Activated T-helper 2 cell treated with anti-CD3 and anti-CD28 coated beads, Interferon-gamma antibody, Interleukin-2, Interleukin-4, amounts not matched to agents 10 μg/mL and 5 μg/mL and 100 μg/mL, durations not matched to agents 14 hours and 24 hours and 36 hours (primary cell): ENCODE data around the gene FAM76A. TPM values are rescaled to one million over a fixed set of nuclear protein-coding genes. Genes with fewer than 3 reads are reported as not detected.
"Not testable (repeated sequence)": the region's sequence is repeated elsewhere in the genome, so short reads cannot be mapped to it uniquely, and the experiment has no call there.

Experiments used
- DNase-seq: peaks from one replicate; pipeline ENCODE4 v3.0.0; 2021; ENCODE audit warnings: low spot score
- H3K27ac Mint-ChIP-seq: one replicate; pipeline ENCODE4 v1.8.0; 2021; ENCODE audit warnings: mixed read lengths
- H3K27me3 Mint-ChIP-seq: one replicate; pipeline ENCODE4 v1.8.0; 2021; ENCODE audit warnings: low read depth, mixed read lengths
- H3K36me3 Mint-ChIP-seq: one replicate; pipeline ENCODE4 v1.8.0; 2021; ENCODE audit warnings: low read depth, mixed read lengths
- H3K4me1 Mint-ChIP-seq: one replicate; pipeline ENCODE4 v1.8.0; 2021; ENCODE audit warnings: low read depth, mixed read lengths
- H3K4me3 Mint-ChIP-seq: one replicate; pipeline ENCODE4 v1.8.0; 2021; ENCODE audit warnings: low read depth, mild to moderate bottlenecking, moderate library complexity, mixed read lengths
- H3K9me3 Mint-ChIP-seq: one replicate; pipeline ENCODE4 v1.8.0; 2021; ENCODE audit warnings: mixed read lengths
- intact Hi-C: fragments of 100-400 bp; cut with micrococcal nuclease; formaldehyde crosslinking; loops from one replicate; pipeline ENCODE4 v1.15.1; 2023
- total RNA-seq: library from RNA; stranded (reverse); gene quantifications from 2 replicates; pipeline ENCODE4 v1.2.3, GENCODE V29; 2022

Gene FAM76A
- total RNA-seq, result 13.6 and 14.0 TPM in 2 replicates

DNA sequence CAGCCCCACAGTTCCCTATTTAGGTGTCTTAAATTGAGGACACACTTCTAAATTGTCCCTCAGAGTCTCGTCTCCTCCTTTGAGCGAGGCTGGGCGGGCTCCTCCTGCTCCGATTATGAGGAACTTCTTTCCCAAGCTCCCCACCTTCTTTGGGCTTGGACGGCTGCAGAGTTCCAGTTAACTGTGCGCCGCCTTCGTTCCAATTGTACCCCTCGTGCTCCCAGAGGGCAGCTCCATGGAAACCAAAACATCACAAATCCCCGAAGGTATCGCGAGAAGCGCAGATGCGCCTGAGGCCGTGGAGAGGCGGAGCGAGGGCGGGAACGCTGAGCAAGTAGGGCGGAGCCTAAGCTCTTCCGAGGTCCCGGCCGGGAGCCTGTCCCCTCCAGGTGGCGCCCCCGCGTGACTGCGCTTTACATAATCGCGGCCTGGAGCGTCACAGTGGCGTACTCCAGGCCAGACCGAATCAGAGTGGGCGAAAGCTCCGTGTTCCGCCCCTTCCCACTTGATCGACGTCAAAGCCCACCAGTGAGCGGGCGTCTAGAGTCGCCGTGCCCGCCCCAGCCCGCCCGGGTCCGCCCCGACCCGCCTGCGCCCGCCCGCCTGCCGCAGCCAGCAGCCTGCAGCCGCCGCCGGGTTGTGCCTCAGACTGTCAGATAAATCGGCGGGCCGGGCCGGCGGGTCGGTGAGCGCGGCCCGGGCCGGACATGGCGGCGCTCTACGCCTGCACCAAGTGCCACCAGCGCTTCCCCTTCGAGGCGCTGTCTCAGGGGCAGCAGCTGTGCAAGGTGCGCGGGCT, at the start of gene FAM76A:
Gene FAM76A, plus strand, starts transcription at position 588 of the 799 bp plus-strand sequence. Its CDS starts 120 bp downstream, at position 708.
- Mint-ChIP-seq H3K36me3 (peaks cover 15% of the 10 kb centered on the region), H3K4me1 (peaks cover 14% of the 10 kb centered on the region), H3K9me3 (no peaks in the 10 kb centered on the region), H3K4me3 (peak within 1 kb of the TSS; percentile 85), H3K27ac (peak within 1 kb of the TSS; percentile 99), H3K27me3 (no peaks in the 10 kb centered on the region)
- DNase-seq, result peak; percentile 99
- intact Hi-C loops, result loop anchor here (1.0 to 5.0 kb wide), 5 partner anchors 48 to 403 kb away; partner anchors contain the start of genes AHDC1, PPP1R8, STX12 and TMEM222

DNA sequence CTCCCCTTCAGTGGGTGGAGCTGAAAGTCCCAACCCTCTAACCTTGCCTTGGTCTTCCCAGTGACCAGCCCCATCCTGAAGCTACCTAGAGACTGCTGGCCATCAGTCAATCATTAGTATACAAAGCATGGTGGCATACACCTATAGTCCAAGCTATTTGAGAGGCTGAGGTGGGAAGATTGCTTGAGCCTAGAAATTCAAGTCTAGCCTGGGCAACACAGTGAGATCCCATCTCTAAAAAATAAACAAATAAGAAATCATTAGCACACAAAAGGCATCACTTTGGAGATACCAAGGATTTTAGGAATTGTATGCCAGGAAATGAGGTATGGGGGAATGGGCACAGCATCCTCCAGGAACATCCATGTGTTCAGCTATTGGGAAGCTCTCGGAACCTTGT, 49.4 kb upstream of the FAM76A start:
- no peak for DNase-seq
- Mint-ChIP-seq H3K4me1 (peaks cover 13% of the 10 kb centered on the region), H3K27me3 (no peaks in the 10 kb centered on the region), H3K4me3 (no peak overlapping the region), H3K27ac (no peak overlapping the region), H3K9me3 (peaks cover 14% of the 10 kb centered on the region), H3K36me3 (peaks cover 4% of the 10 kb centered on the region)
- intact Hi-C loops, result no loop called here

GRCh38 chr1:27678747-27679146, 47.0 kb upstream of the FAM76A start:
- Mint-ChIP-seq H3K27me3 (peaks cover 2% of the 10 kb centered on the region), H3K9me3 (peaks cover 29% of the 10 kb centered on the region), H3K4me3 (no peak overlapping the region), H3K27ac (no peak overlapping the region), H3K36me3 (peaks cover 9% of the 10 kb centered on the region), H3K4me1 (no peaks in the 10 kb centered on the region)
- no peak for DNase-seq
- intact Hi-C loops, result no loop called here

GRCh38 chr1:27680225-27680791, 45.5 kb upstream of the FAM76A start:
- H3K27me3 Mint-ChIP-seq, H3K4me1 Mint-ChIP-seq, intact Hi-C loops: not testable (repeated sequence)

DNA sequence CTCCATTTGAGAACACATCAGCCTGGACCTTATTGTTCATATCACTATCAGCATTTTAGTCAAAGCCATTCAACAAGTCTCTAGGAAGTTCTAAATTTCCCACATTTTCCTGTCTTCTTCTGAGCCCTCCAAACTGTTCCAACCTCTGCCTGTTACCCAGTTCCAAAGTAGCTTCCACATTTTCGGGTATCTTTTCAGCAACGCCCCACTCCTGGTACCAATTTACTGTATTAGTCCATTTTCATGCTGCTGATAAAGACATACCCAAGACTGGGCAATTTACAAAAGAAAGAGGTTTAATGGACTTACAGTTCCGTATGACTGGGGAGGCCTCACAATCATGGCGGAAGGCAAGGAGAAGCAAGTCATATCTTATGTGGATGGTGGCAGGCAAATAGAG, 44.2 kb upstream of the FAM76A start:
- intact Hi-C loops, H3K4me1 Mint-ChIP-seq, DNase-seq, H3K4me3 Mint-ChIP-seq, H3K27ac Mint-ChIP-seq, H3K27me3 Mint-ChIP-seq, H3K36me3 Mint-ChIP-seq: not testable (repeated sequence)
- H3K9me3 Mint-ChIP-seq, result peaks cover 29% of the 10 kb centered on the region

More at GRCh38 chr1:27680225-27680791, 45.5 kb upstream of the FAM76A start:
- not testable (repeated sequence) for H3K27ac Mint-ChIP-seq, DNase-seq, H3K4me3 Mint-ChIP-seq, H3K36me3 Mint-ChIP-seq
- H3K9me3 Mint-ChIP-seq, result peaks cover 29% of the 10 kb centered on the region

DNA sequence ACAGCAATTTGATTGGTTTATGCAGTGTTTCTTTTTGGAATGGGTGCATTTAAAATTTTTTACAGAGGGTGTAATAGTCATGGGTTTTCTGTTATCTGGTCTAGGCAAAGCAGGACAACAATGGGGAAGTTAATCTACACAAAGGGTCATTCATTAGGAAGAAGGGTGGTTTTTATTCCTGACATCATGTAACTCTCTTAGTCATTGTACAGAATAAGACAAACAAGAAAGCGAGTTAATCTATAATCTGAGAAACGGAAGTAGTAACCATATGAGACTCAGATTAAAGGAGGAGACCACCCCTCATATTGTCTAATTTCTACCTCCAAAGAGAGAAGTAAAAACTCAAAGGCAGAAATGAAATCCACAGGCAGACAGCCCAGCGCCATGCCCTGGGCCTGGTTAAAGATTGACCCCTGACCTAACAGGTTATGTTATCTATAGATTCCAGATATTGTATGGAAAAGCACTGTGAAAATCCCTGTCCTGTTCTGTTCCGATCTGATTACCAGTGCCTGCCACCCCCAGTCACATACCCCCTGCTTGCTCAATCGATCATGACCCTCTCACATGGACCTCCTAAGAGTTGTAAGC, 43.3 kb upstream of the FAM76A start:
- intact Hi-C loops, result no loop called here
- Mint-ChIP-seq H3K27me3 (peaks cover 2% of the 10 kb centered on the region), H3K27ac (no peak overlapping the region), H3K4me1 (no peaks in the 10 kb centered on the region), H3K4me3 (no peak overlapping the region), H3K9me3 (peaks cover 29% of the 10 kb centered on the region), H3K36me3 (peaks cover 9% of the 10 kb centered on the region)
- DNase-seq, result no peak

- Mint-ChIP-seq H3K27me3 (peaks cover 2% of the 10 kb centered on the region), H3K36me3 (peaks cover 9% of the 10 kb centered on the region), H3K4me1 (peaks cover 1% of the 10 kb centered on the region), H3K27ac (no peak overlapping the region), H3K9me3 (peaks cover 24% of the 10 kb centered on the region), H3K4me3 (no peak overlapping the region)
- intact Hi-C loops, result no loop called here
- DNase-seq, result no peak
Observed at GRCh38 chr1:27684176-27684575, 41.6 kb upstream of the FAM76A start.

- Mint-ChIP-seq H3K27me3 (peaks cover 2% of the 10 kb centered on the region), H3K4me3 (no peak overlapping the region), H3K9me3 (peaks cover 19% of the 10 kb centered on the region), H3K4me1 (peaks cover 10% of the 10 kb centered on the region), H3K27ac (no peak overlapping the region), H3K36me3 (peaks cover 6% of the 10 kb centered on the region)
- intact Hi-C loops, result no loop called here
- DNase-seq, result no peak
Observed at GRCh38 chr1:27686223-27686990, 39.4 kb upstream of the FAM76A start.

DNA sequence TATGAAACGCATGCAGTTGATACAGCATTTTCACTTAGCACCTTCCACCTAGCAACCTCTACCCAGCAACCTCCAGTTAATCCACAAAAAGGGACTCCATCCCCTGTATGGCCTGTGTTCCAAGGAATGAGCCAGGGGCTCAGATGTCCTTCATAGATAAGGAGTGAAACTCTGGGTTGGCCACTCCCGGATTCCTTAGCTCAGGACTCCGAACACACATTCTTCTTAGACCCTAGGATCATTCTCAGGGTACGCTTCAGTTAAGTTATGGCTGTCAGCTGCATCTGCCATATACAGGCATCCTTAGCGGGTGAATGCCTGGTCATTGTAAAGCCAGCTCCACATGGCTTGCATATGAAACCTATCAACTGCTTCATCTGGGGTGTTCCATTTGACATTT, 37.9 kb upstream of the FAM76A start:
- intact Hi-C loops, result no loop called here
- no peak for DNase-seq
- H3K4me3 Mint-ChIP-seq, result no peak overlapping the region
- no peaks in the 10 kb centered on the region for H3K36me3 Mint-ChIP-seq
- no peak overlapping the region for H3K27ac Mint-ChIP-seq
- H3K4me1 Mint-ChIP-seq, result peaks cover 10% of the 10 kb centered on the region
- peaks cover 4% of the 10 kb centered on the region for H3K27me3 Mint-ChIP-seq
- peaks cover 12% of the 10 kb centered on the region for H3K9me3 Mint-ChIP-seq

GRCh38 chr1:27689423-27690173, 36.2 kb upstream of the FAM76A start:
- DNase-seq, result no peak
- H3K4me1 Mint-ChIP-seq, result peaks cover 10% of the 10 kb centered on the region
- H3K36me3 Mint-ChIP-seq, result no peaks in the 10 kb centered on the region
- H3K4me3 Mint-ChIP-seq, result no peak overlapping the region
- intact Hi-C loops, result no loop called here
- peaks cover 10% of the 10 kb centered on the region for H3K9me3 Mint-ChIP-seq
- H3K27me3 Mint-ChIP-seq, result peaks cover 2% of the 10 kb centered on the region
- peak overlapping the region; percentile 58 for H3K27ac Mint-ChIP-seq

DNA sequence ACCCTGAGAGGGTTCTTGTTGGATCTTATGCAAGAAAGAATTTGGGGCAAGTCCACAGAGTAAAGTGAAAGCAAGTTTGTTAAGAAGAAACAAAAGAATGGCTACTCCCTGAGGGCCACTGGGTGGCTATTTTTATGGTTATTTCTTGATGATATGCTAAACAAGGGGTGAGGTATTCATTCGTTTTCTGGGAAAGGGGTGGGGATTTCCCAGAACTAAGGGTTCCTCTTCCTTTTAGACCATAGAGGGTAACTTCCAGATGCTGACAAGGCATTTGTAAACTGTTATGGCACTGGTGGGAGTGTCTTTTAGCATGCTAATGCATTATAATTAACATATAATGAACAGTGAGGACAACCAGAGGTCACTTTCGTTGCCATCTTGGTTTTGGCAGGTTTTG, 35.6 kb upstream of the FAM76A start:
- H3K9me3 Mint-ChIP-seq, result peaks cover 10% of the 10 kb centered on the region
- no peak overlapping the region for H3K4me3 Mint-ChIP-seq
- H3K4me1 Mint-ChIP-seq, result peaks cover 10% of the 10 kb centered on the region
- intact Hi-C loops, result no loop called here
- no peaks in the 10 kb centered on the region for H3K36me3 Mint-ChIP-seq
- peaks cover 2% of the 10 kb centered on the region for H3K27me3 Mint-ChIP-seq
- H3K27ac Mint-ChIP-seq, result no peak overlapping the region
- no peak for DNase-seq

DNA sequence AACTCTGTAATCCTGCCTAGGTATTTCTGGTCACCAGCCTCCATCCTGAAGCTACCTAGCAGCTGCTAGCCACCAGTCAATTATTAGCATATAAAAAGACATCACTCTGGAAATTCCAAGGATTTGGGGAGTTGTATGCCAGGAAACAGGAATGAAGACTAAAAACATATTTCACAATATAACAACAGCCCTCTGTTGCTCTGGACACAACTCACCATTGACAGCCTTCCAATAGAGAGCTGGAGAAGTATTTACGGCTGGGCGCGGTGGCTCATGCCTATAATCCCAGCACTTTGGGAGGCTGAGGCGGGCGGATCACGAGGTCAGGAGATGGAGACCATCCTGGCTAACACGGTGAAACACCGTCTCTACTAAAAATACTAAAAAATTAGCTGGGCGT, 28.9 kb upstream of the FAM76A start:
- DNase-seq, H3K27ac Mint-ChIP-seq, intact Hi-C loops, H3K27me3 Mint-ChIP-seq, H3K4me1 Mint-ChIP-seq, H3K36me3 Mint-ChIP-seq, H3K4me3 Mint-ChIP-seq: not testable (repeated sequence)
- peaks cover 13% of the 10 kb centered on the region for H3K9me3 Mint-ChIP-seq
